PC-3 (cell line): ENCODE data around the gene WNT10A.
A peak's percentile ranks its signal among the peaks of the same experiment; 100 is the strongest.

Experiments
- CTCF ChIP-seq: fragments of 300-600 bp; sonication (generic); conservative IDR thresholded peaks from 2 replicates; pipeline ENCODE4 v1.5.1; 2017; ENCODE audit warnings: antibody characterized with exemption, low read depth, mild to moderate bottlenecking, low read length
- EZH2 ChIP-seq: fragments of 300-600 bp; sonication (generic); IDR thresholded peaks from one replicate; pipeline ENCODE4 v1.6.1; 2017; ENCODE audit warnings: antibody characterized with exemption, mild to moderate bottlenecking, low read length; ENCODE audit not compliant: unreplicated experiment
- EZH2phosphoT487 ChIP-seq: fragments of 300-600 bp; sonication (generic); IDR thresholded peaks from 2 replicates; pipeline ENCODE4 v1.6.1; 2018; ENCODE audit warnings: mild to moderate bottlenecking, antibody characterized with exemption, low read length, borderline replicate concordance

- TF ChIP-seq CTCF (no peak), EZH2 (peak; percentile 92), EZH2phosphoT487 (peak; percentile 64; the same call in 1 of the 2 replicates)
These were observed 20.4 kb upstream of the WNT10A start for GRCh38 chr2:218859988-218860831.
